ENCODE results near the gene ACTR6. TPM values are rescaled to one million over a fixed set of nuclear protein-coding genes. Genes with fewer than 3 reads are reported as not detected.
"Not testable (repeated sequence)": the region's sequence is repeated elsewhere in the genome, so short reads cannot be mapped to it uniquely, and the experiment has no call there.

The ACTR6 gene
- polyA plus RNA-seq, 1 donor (not counting 4 experiments of a cell fraction or from before 2014, with no cell fraction given) = 33.1 TPM

GRCh38 chr12:100263131-100263530 lies 62.5 kb downstream of the ACTR6 start:
- TF ChIP-seq CTCF (optimal IDR thresholded peaks at IDR 0.05 in 1 of 3, IDR thresholded peaks at IDR 0.05 in 1 of 3, conservative IDR thresholded peaks at IDR 0.05 in 1 of 3; ENCODE audit: extremely low read depth in 1 of 3, insufficient read depth in 2 of 3, low read length in 3 of 3) = no peak
- no peak for TF ChIP-seq EZH2 (IDR thresholded peaks at IDR 0.05; ENCODE audit: low read length)
- H3K9me3 ChIP-seq (ENCODE audit: control insufficient read depth, low read depth, low read length) = no peaks in the 10 kb centered on the region
- peaks cover 5% of the 10 kb centered on the region for H3K4me1 ChIP-seq (ENCODE audit: control insufficient read depth, extremely low read depth, insufficient read depth, low read length)
- H3K79me2 ChIP-seq (ENCODE audit: control insufficient read depth, insufficient read depth, low read length) = peaks cover 7% of the 10 kb centered on the region
- H4K20me1 ChIP-seq (ENCODE audit: control insufficient read depth, extremely low read depth, insufficient read depth, low read length) = no peaks in the 10 kb centered on the region
- FAIRE-seq (no peak), DNase-seq (ENCODE audit: low read depth, low spot score) (no peak)
- dilution Hi-C loops (cut with MboI; ENCODE audit: extremely low pct_ligation_motif_present, low sequenced_read_pairs) = no loop called here
- H3K27ac ChIP-seq (ENCODE audit: control insufficient read depth, insufficient read depth, low read length) = no peak overlapping the region
- no peaks in the 10 kb centered on the region for H3K27me3 ChIP-seq (ENCODE audit: control insufficient read depth, extremely low read depth, insufficient read depth, low read length)
- H3K36me3 ChIP-seq (ENCODE audit: control insufficient read depth in 2 of 2, extremely low read depth in 1 of 2, insufficient read depth in 2 of 2, low read length in 2 of 2) = no peaks in the 10 kb centered on the region
- no peak overlapping the region for H3K9ac ChIP-seq (ENCODE audit: control insufficient read depth, extremely low read depth, insufficient read depth, low read length)
- H3K4me3 ChIP-seq (ENCODE audit: control insufficient read depth in 2 of 3, extremely low read depth in 1 of 3, insufficient read depth in 2 of 3, low read depth in 1 of 3, low read length in 3 of 3) = no peak overlapping the region
- H2AFZ ChIP-seq (ENCODE audit: control insufficient read depth, low read length) = no peak overlapping the region
- H3K4me2 ChIP-seq (ENCODE audit: control insufficient read depth, extremely low read depth, insufficient read depth, low read depth, low read length) = no peak overlapping the region
- H3K9me1 ChIP-seq (ENCODE audit: control insufficient read depth, extremely low read depth, insufficient read depth, low read length) = no peaks in the 10 kb centered on the region

- H3K9ac ChIP-seq (ENCODE audit: control insufficient read depth, extremely low read depth, insufficient read depth, low read length); H3K36me3 ChIP-seq (ENCODE audit: control insufficient read depth in 2 of 2, extremely low read depth in 1 of 2, insufficient read depth in 2 of 2, low read length in 2 of 2); FAIRE-seq; H3K9me3 ChIP-seq (ENCODE audit: control insufficient read depth, low read depth, low read length); dilution Hi-C loops (cut with MboI; ENCODE audit: extremely low pct_ligation_motif_present, low sequenced_read_pairs); H2AFZ ChIP-seq (ENCODE audit: control insufficient read depth, low read length); H3K4me2 ChIP-seq (ENCODE audit: control insufficient read depth, extremely low read depth, insufficient read depth, low read depth, low read length); H3K27me3 ChIP-seq (ENCODE audit: control insufficient read depth, extremely low read depth, insufficient read depth, low read length); DNase-seq (ENCODE audit: low read depth, low spot score); H3K4me3 ChIP-seq (ENCODE audit: control insufficient read depth in 2 of 3, extremely low read depth in 1 of 3, insufficient read depth in 2 of 3, low read depth in 1 of 3, low read length in 3 of 3); H3K9me1 ChIP-seq (ENCODE audit: control insufficient read depth, extremely low read depth, insufficient read depth, low read length); H3K27ac ChIP-seq (ENCODE audit: control insufficient read depth, insufficient read depth, low read length); H4K20me1 ChIP-seq (ENCODE audit: control insufficient read depth, extremely low read depth, insufficient read depth, low read length): not testable (repeated sequence)
- Histone ChIP-seq H3K4me1 (ENCODE audit: control insufficient read depth, extremely low read depth, insufficient read depth, low read length) (peaks cover 16% of the 10 kb centered on the region), H3K79me2 (ENCODE audit: control insufficient read depth, insufficient read depth, low read length) (peaks cover 26% of the 10 kb centered on the region)
Measured at GRCh38 chr12:100265107-100265506, 64.5 kb downstream of the ACTR6 start.
